GM19193 (cell line): ENCODE results near the gene RGPD8.

Experiments
- POLR2A ChIP-seq: IDR thresholded peaks from 4 replicates; pipeline ENCODE4 v1.6.1; 2011; ENCODE audit not compliant: insufficient read depth, insufficient read length; ENCODE audit errors: extremely low read depth

RGPD8 gene

DNA sequence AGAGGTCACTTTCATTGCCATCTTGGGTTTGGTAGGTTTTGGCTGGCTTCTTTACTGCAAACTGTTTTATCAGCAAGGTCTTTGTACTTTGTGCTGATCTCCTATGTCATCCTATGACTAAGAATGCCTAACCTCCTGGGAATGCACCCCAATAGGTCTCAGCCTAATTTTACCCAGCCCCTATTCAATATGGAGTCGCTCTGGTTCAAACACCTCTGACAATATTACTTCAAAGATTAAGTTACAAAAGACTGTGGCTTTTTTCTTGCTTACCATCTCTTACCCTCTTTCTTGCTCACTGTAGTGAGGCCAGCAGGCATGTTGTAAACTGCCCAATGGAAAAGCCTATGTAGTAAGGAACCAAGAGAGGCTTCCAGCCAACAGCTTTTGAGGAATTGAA lies 17.9 kb upstream of the RGPD8 start:
- no peak for TF ChIP-seq POLR2A

- TF ChIP-seq POLR2A, result no peak
These were observed 16.4 kb upstream of the RGPD8 start for GRCh38 chr2:112449854-112450253.

GRCh38 chr2:112433932-112434730 lies 686 bp upstream of the RGPD8 start:
- no peak for TF ChIP-seq POLR2A

DNA sequence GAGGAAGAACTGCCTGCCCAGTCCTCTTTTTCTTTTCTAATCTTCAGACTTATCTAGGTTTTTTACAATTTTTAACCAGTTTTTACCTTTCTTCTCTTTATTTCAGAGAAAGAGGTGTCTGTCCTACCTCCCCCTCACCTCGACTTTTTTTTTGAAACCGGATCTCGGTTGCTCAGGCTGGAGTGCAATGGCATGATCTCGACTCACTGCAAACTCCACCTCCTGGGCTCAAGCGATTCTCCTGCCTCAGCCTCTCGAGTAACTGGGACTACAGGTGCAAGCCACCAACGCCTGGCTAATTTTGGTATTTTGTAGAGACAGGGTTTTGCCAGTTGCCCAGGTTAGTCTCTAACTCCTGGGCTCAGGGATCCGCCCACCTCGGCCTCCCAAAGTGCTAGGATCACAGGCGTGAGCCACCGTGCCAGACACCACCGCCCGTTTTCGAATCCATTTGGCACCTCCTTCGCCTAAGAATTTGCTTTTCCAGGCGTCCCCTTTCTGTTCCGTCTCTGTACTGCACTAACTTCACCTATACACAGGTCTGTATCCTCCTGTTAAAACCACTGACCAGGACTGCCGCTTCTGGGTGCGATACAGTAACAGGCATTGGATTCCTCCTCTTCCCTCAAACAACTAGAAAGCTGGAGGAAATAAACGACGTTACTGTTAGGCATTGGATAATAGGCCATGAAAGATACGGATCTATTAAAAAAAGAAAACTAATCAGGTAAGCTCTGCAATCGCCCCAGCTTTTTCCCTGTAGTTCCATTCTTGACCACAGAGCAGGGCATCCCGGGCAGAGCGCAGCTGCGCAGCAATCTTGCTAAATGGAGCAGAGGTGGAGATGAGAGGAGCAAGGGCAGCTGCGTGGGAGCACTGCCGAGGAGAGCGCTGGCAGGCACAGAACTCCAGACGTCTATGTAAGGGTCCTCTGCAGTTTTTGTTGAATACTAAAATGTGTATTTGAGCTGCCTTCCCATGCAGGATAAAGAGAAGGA lies 88.1 kb downstream of the RGPD8 start:
- TF ChIP-seq POLR2A, result no peak

DNA sequence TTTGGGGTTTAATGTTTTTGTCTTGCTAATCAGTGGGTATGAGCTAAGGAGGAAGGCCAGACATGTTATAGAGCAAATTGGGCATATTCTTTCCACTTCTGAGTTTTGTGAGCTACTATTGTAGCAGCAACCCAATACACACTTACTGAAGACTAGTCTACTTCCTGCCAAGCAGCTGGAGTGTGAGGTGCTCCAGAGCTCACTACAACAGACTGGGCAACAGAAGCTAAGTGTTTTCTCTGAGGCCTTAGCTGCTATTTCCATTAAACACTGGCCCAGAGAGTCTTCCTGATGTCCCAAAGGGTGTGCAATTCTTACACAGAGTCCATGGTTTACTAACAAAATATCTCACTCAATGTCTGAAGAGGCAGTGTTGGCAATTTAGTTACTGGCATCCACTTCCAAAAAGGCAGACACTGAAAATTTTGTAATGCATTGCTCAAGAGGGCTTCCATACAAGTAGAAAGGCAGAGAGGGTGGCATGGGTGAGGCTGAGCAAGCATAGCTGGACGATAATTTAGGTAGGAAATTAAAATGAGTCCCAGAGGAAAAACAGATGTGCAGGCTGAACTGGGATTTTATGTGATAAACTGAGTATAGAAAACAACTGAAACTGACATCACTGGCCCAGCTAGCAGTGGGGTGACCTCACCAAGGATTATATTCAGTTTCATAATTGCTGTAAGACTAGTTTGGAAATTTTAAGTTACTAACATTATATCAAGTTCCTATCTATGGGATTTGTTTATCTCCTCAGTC lies 89.4 kb downstream of the RGPD8 start:
- TF ChIP-seq POLR2A, result no peak

GRCh38 chr2:112342067-112342550 lies 91.3 kb downstream of the RGPD8 start:
- no peak for TF ChIP-seq POLR2A

- TF ChIP-seq POLR2A, result no peak
These were observed 92.8 kb downstream of the RGPD8 start for GRCh38 chr2:112340475-112341267.

DNA sequence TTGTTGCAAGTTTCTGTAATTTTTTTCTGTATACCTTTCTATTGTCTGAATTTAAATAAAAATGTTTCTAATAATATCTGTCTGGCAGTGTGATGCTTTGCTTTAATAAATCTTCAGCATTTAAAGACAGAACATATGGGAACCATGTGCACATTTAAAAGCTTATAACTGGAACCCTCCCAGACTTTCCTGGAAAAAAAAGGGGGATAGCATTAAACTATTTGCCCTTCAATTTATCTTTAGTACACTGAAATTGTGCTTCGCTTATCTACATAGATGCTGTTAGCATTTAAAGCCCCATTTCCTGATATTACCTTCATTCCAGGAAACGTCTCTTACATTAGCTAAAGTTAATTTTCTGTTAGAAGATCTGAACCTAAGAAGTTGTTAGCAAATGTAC lies 93.5 kb downstream of the RGPD8 start:
- no peak for TF ChIP-seq POLR2A

DNA sequence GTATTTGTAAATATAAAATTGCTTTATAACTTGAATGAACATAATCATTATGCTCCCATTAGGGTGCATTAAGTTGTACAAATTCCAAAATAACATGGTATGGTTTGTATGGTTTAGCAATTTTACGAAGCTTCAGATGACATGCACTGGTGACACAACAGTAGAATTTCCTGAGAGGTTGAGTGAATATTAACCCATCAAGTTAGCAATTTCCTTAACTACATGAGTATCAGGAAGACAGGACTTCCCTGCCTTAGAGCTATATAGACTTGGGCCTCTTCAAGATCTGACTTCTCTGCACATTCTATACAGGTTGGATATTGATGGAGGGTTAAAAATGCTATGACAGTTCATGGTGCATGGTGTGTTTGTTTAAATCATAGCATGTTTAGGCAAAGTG lies 97.8 kb downstream of the RGPD8 start:
- no peak for TF ChIP-seq POLR2A

DNA sequence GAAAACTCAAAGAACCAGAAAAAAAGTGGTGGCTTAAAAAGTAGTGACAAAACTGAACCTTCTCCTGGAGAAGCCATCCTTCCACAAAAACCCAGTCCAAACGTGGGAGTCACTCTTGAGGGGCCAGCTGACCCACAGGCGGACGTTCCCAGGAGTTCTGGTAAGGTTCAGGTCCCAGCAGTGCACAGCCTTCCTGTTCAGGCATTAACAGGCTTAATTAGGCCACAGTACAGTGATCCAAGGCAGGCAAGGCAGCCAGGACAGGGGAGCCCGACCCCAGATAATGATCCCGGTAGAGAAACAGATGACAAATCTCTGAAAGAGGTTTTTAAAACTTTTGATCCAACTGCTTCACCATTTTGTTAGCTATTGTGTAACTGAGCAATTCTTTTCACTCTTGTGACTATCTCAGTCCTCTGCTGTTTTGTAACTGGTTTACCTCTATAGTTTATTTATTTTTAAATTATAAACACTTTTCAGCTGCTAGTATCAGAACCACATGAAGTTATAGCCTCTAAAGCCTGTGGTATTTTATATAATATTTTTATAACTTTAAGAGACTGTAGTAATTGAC lies 101.2 kb downstream of the RGPD8 start:
- TF ChIP-seq POLR2A, result no peak

- no peak for TF ChIP-seq POLR2A
These were observed 110.5 kb downstream of the RGPD8 start for GRCh38 chr2:112322919-112323318.

DNA sequence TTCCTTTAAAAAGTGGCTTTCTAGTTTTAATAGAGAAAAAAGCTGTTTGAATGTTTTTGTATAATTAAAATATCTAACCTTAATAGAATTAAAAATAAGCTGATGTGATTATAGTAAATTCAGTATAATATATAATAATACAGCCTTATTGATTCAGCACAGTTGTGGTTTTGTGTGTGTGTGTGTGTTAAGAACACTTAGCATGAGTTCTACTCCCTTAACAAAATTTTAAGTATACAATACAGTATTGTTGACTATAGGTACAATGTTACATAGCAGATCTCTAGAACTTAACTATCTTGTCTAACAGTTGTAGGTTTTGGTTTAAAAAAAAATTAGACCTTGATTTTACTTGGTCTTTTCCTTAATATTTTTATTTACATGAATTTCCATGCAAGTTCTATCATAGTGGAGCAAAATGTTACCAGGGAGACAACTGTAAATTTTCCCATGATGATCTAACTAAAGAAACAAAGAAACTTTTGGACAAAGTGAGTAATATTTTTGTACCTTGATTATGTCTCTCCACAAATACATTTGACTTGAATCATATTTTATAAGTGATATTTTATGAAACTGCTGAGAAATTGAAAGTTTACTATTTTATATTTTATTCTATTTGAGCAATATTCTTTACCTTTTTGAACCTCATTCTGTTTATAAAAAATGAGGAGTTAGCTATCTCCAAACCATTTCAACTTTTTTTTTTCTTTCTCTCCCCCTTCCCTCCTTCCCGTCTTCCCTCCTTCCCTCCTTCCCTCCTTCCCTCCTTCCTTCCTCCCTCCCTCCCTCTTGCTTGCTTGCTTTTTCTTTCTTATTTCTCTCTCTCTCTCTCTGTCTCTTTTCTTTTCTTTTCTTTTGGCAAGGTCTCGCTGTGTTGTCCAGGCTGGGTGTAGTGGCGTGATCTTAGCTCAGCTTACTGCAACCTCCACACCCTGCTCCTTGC lies 111.8 kb downstream of the RGPD8 start:
- no peak for TF ChIP-seq POLR2A
